GM19240 (cell line): Measurements from ENCODE around the gene CACNA1C.
"Not testable (repeated sequence)": the region's sequence is repeated elsewhere in the genome, so short reads cannot be mapped to it uniquely, and the experiment has no call there.

Source experiments
- DNase-seq: peaks from one replicate; pipeline ENCODE4 v3.0.0; 2011; ENCODE audit warnings: low spot score; ENCODE audit not compliant: insufficient read length

Gene CACNA1C

GRCh38 chr12:2110849-2111566, 58.2 kb downstream of the CACNA1C start:
- no peak for DNase-seq

GRCh38 chr12:2111826-2112225, 59.0 kb downstream of the CACNA1C start:
- no peak for DNase-seq

- no peak for DNase-seq
Observed at GRCh38 chr12:2112401-2112800, 59.6 kb downstream of the CACNA1C start.

GRCh38 chr12:2113119-2113912, 60.5 kb downstream of the CACNA1C start:
- DNase-seq = no peak

GRCh38 chr12:2114071-2114470, 61.3 kb downstream of the CACNA1C start:
- no peak for DNase-seq

GRCh38 chr12:2115101-2115845, 62.5 kb downstream of the CACNA1C start:
- no peak for DNase-seq

- DNase-seq = no peak
Observed at GRCh38 chr12:2117541-2117940, 64.8 kb downstream of the CACNA1C start.

- no peak for DNase-seq
Observed at GRCh38 chr12:2118061-2118460, 65.3 kb downstream of the CACNA1C start.

- no peak for DNase-seq
Observed at GRCh38 chr12:2118481-2119255, 65.9 kb downstream of the CACNA1C start.

GRCh38 chr12:2119266-2119665, 66.5 kb downstream of the CACNA1C start:
- DNase-seq = no peak

- no peak for DNase-seq
Observed at GRCh38 chr12:2120982-2121758, 68.4 kb downstream of the CACNA1C start.

GRCh38 chr12:2124466-2125023, 71.8 kb downstream of the CACNA1C start:
- no peak for DNase-seq

GRCh38 chr12:2125651-2126522, 73.1 kb downstream of the CACNA1C start:
- no peak for DNase-seq

GRCh38 chr12:2126676-2127406, 74.1 kb downstream of the CACNA1C start:
- DNase-seq = no peak

GRCh38 chr12:2129076-2129475, 76.3 kb downstream of the CACNA1C start:
- no peak for DNase-seq

GRCh38 chr12:2135661-2136418, 83.1 kb downstream of the CACNA1C start:
- DNase-seq = not testable (repeated sequence)

- no peak for DNase-seq
Observed at GRCh38 chr12:2136901-2137300, 84.1 kb downstream of the CACNA1C start.

- no peak for DNase-seq
Observed at GRCh38 chr12:2137711-2138110, 84.9 kb downstream of the CACNA1C start.
